GM12878 (cell line): ENCODE data around the gene CNN2.

Experiments
- EZH2 ChIP-seq: IDR thresholded peaks from 2 replicates; pipeline ENCODE4 v1.6.1; 2012; ENCODE audit warnings: low read depth, mild to moderate bottlenecking, control low read depth, inconsistent platforms, low read length, borderline replicate concordance; ENCODE audit not compliant: control insufficient read depth
- POLR2A ChIP-seq: IDR thresholded peaks from 2 replicates; pipeline ENCODE4 v1.6.1; 2011; ENCODE audit warnings: low read depth, mild to moderate bottlenecking, low read length

- TF ChIP-seq EZH2, result no peak
- peak; percentile 90 for TF ChIP-seq POLR2A
Measured at GRCh38 chr19:984165-984967, 42.0 kb upstream of the CNN2 start, which contains the start of gene WDR18.
